GM21447 (cell line): ENCODE data around the gene TFDP1.

Source experiments
- ATAC-seq: cut with Tn5 transposase; IDR thresholded peaks from one replicate; pipeline ENCODE4 v1.9.1; 2021; ENCODE audit not compliant: unreplicated experiment

Gene TFDP1

GRCh38 chr13:113564331-113565023, 20.1 kb upstream of the TFDP1 start:
- no peak for ATAC-seq

DNA sequence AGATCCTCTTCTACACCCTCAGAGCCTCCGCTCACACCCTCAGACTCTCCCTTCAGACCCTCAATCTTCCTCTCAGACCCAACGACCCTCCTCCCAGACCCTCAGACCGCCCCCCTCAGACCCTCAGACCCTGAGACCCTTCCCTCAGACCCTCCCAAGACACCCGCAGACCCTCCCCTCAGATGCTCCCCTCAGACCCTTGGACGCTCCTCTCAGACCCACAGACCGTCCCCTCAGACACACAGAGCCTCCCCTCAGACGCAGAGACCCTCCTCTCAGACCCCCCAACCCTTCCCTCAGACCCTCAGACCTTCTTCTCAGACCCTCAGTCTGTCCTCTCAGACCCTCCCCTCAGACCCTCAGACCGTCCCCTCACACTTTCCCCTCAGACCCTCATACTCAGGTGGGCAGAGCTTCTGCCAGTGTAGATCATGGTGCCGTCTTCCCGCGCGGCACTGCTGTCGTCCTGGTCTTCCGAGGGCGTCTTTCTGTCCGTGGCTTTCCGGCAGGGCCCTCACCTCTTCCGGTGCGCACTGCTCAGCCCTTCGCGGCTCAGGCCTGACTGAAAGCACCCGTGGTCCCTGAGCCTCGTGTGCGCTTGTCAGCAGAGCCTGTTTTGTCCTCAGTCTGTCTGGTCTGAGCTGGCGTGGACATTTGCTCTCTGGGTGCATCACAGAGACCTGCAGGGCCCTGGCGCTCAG, 18.9 kb upstream of the TFDP1 start:
- no peak for ATAC-seq

DNA sequence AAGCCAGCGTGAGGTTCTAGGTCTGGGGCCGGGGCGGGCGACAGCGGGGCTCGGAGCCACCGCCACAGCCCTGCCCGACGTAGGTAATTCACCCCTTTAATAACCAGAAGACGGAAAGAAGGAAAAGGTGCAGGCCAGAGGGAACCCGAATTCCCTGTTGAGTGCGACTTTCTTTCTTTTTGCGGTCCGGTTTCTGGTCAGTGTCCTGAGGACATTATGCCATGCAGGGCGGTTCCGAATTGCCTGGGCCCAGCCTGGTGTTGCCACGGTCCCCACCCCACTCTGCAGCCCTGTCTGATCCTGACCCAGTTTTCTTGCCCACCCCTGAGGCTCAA, 18.4 kb upstream of the TFDP1 start:
- no peak for ATAC-seq

DNA sequence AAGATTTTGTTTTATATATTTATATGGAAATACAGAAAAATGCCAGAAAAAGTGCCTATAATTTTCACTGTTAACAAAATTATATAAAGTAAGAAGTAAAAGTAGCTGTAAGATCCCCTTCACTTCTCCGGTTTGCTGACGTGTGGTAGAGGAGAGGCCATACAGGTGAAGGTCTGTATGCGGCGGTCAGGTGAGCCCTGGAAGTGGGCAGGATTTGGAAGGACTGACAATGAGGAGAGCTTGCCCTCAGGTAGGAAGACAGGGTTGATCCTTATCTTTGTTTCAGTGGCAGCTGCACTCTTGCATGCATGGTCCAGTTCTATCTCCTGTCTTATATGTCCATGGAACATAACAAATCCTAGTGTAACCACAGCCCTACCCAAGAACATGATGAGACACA, 16.9 kb upstream of the TFDP1 start:
- ATAC-seq: no peak

DNA sequence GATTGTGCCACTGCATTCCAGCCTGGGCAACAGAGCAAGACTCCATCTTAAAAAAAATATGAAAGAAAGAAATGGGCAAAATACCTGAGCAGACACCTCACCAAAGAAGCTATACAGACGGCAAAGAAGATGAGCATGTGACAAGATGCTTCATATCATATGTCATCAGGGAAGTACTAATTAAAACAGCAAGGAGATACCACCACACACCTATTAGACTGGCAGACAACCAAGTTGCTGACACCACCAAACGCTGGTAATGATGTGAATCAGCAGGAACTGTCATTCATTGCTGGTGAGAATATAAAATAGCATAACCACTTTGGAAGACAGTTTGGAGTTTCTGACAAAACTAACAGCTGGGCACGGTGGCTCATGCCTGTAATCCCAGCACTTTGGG, 11.5 kb upstream of the TFDP1 start:
- no peak for ATAC-seq

DNA sequence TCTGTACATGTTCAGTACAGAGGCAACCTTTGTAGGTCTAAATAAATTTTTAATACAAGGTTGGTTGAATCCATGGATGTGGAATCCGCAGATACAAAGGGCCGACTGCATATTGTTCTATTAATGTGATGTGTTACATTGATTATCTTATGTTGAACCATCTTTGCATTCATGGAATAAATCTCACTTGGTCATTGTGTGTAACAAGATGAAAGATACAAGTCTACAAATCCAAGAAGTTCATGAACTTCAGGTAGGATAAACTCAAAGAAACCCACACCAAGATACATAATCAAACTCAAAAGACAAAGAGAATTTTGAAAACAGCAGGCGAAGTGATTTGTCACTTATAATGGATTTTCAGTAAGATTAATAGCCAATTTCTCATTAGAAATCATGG, 8.0 kb upstream of the TFDP1 start:
- ATAC-seq: no peak

- no peak for ATAC-seq
Measured at GRCh38 chr13:113577881-113578435, 6.6 kb upstream of the TFDP1 start.

DNA sequence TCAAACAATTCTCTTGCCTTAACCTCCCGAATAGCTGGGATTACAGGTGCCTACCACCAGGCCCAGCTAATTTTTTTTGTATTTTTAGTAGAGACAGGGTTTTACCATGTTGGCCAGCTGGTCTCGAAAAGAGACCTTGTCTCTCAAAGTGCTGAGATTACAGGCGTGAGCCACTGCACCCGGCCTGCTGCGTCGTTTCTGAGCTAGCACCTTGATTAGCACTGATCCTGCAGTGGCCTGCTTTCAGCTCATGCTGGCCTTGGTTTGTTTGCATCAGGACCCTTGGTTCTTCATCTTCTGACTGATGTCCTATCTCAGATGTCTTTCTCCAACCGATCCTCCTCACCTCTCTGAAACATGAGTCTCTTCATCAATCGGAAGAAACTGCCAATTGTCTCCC, 4.9 kb upstream of the TFDP1 start:
- ATAC-seq: no peak

DNA sequence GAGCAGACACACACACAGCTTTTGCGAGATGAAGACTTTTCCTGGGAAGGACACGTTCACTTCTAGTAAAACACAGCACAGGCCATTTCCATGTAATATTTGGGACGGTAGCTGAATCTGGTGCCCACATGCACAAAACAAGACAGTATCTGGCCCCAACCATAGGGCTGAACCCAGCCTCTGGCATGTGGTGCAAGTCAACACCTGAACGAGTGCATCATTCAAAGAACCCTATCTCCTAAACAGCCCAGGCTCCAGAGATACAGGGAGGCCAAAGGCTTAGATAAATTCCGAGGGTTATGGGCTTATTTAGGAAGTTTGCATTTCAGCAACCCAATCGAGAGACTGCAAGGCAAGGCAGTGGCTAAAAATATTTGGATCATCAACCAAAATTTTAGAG, 2.7 kb upstream of the TFDP1 start:
- ATAC-seq: no peak

DNA sequence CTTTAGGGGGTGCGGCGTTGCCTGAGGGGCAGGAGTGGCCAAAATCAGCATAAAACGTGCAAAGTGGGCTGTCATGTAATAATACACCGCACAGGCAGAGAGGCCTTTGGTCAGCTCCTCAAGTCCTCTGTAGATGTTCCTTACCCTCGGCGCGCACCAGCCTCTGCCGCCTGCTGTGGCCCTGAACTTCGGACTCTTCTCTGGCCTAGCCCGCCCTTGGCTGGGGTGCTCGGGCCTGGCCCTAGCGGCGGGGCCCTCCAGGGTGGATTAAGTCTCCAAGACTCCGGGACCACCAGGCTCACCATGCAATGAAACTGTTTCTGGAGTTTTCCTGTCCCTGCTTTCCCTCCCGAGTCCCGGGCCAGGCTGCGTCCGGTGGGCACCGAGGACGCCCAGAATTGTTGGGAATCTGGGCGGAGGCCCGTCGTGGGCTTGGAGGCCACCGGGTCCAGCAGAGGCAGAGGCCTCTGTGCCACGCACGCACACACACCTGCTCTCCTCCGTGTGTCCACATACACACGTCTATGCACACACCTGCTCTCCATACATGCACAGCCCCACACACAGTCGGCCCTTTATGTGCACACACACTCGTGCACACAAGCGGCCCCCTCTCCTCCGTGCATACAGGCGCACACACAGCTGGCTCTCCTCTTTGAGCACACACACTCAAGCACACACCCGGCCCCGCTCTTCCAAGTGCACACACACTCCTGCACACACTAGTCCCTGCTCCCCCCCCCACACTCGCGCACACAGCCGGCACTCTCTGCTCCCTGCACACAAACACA, 1.5 kb upstream of the TFDP1 start:
- no peak for ATAC-seq

GRCh38 chr13:113584870-113585671, 518 bp downstream of the TFDP1 start:
- ATAC-seq: peak; percentile 35

- ATAC-seq: no peak
Measured at GRCh38 chr13:113585896-113586295, 1.3 kb downstream of the TFDP1 start.

- no peak for ATAC-seq
Measured at GRCh38 chr13:113586661-113587479, 2.3 kb downstream of the TFDP1 start.

DNA sequence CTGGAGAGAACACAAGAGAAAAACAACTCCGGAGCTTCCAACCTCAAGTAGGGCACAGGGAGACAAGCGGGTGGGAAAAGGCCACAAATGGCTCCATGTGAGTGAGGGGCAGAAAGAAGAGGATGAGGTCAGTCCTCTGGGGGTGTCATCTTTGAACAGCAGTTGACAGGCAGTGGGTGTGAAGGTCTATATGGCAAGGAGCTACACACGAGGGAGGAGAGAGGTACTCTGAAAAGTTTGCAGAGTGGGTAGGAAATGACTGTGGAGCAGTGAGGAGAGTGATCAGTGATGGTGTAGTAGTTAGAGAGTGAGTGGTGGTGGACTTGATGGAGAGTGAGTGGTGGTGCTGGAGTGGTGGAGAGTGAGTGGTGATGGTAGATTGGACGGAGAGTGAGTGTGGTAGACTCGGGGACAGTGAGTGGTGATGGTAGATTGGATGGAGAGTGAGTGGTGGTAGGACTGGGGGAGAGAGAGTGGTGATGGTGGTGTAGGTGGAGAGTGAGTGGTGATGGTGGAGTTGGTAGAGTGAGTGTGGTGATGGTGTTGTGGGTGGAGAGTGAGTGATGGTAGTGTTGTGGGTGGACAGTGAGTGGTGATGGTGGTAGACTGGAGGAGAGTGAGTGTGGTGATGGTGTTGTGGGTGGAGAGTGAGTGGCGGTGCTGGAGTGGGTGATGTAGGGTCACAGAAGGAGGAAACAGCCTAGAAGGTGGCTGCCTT, 4.0 kb downstream of the TFDP1 start:
- ATAC-seq: no peak

DNA sequence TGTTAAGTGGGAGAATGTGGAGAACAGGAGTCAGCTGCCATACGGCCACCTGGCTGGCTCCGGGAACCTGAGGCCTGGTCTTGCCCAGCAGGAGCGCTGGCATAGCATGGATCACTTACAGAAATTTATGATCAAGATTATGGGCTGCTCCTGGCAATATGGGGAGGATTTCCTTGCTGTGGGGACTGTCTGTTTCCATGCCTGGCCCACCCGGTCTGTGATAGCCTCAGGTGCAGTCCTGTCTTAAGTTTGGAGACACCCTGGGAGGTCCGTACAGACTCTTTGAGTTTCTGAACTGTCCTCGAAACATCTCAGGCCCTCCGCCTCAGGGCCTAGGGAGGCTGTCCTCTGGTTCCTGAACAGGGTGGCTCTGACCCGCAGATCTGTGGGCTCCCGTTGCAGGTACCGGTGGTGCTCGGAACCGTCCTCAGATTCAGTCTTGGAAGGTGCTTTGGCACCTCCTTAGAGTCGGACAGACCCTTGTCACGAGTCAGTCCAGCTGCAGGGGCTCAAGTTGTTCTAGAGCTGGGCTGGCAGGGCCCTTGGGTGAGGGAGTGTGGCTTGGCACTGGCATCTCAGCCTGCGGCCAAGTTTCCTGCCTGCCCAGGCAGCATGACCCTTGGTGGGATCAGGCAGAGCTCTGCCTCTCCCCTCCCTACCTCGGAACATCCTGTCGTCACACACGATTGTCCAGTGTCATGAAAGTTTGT, 4.9 kb downstream of the TFDP1 start:
- no peak for ATAC-seq

DNA sequence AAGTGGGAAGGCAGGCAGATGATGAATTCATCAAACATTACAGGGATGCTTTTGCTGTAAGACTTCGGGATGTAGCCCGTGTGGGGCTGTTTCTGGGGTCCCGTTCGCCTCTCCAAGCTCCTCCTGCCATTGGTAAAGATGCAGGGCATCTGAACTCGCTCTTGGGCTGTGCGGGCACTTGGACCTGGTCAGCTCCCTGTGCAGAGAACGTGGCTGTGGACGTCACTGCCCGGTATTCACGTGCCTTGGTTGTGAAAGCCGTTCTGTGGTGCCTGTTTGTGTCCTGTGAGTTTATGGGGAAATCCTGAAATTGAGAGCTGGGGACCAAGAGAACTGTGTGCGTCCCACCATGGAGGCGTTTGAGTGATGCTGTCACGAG, 5.4 kb downstream of the TFDP1 start:
- no peak for ATAC-seq

GRCh38 chr13:113591750-113592149, 7.2 kb downstream of the TFDP1 start:
- ATAC-seq: no peak

- ATAC-seq: no peak
Measured at GRCh38 chr13:113592571-113592970, 8.0 kb downstream of the TFDP1 start.
